Renal pelvis (tissue), 4 donors: ENCODE measurements around the gene TRAPPC1. TPM values are rescaled to one million over a fixed set of nuclear protein-coding genes. Genes with fewer than 3 reads are reported as not detected.

Experiments
- DNase-seq: peaks from one replicate; pipeline ENCODE4 v3.0.0-alpha.2; 2013
- polyA plus RNA-seq, 3 donors: library from polyadenylated mRNA; unstranded; fragments of 120-200 nt; gene quantifications; one replicate each; pipeline ENCODE4 v1.2.1, GENCODE V29; 2013; ENCODE audit not compliant: insufficient read length in 3 of 3

The TRAPPC1 gene
- polyA plus RNA-seq, 3 donors: 131 to 158 (median 133) TPM

GRCh38 chr17:7912927-7913524, 18.7 kb downstream of the TRAPPC1 start:
- DNase-seq: peak; percentile 72

GRCh38 chr17:7911116-7911515, 20.6 kb downstream of the TRAPPC1 start:
- no peak for DNase-seq

- no peak for DNase-seq
These were observed 21.0 kb downstream of the TRAPPC1 start for GRCh38 chr17:7910711-7911110.

GRCh38 chr17:7910281-7910680, 21.5 kb downstream of the TRAPPC1 start:
- no peak for DNase-seq

- no peak for DNase-seq
These were observed 22.7 kb downstream of the TRAPPC1 start for GRCh38 chr17:7909089-7909488.

GRCh38 chr17:7903154-7904103, 28.3 kb downstream of the TRAPPC1 start:
- no peak for DNase-seq

GRCh38 chr17:7897773-7898172, 34.0 kb downstream of the TRAPPC1 start:
- peak; percentile 34 for DNase-seq

- no peak for DNase-seq
These were observed 34.7 kb downstream of the TRAPPC1 start for GRCh38 chr17:7897090-7897489.

GRCh38 chr17:7894866-7895265, 36.9 kb downstream of the TRAPPC1 start:
- no peak for DNase-seq

- no peak for DNase-seq
These were observed 37.5 kb downstream of the TRAPPC1 start for GRCh38 chr17:7894226-7894625.

- DNase-seq: no peak
These were observed 38.4 kb downstream of the TRAPPC1 start for GRCh38 chr17:7893187-7893880.

GRCh38 chr17:7889166-7889955, 42.4 kb downstream of the TRAPPC1 start:
- DNase-seq: peak; percentile 84

- DNase-seq: no peak
These were observed 43.4 kb downstream of the TRAPPC1 start, which contains the start of gene CHD3 for GRCh38 chr17:7888184-7888920. CHD3 (plus strand) TSS chr17:7888789; CDS start chr17:7889001, 212 bp downstream.

GRCh38 chr17:7887482-7888183, 44.1 kb downstream of the TRAPPC1 start:
- peak; percentile 97 for DNase-seq

- no peak for DNase-seq
These were observed 44.7 kb downstream of the TRAPPC1 start for GRCh38 chr17:7887038-7887481.

- peak; percentile 45 for DNase-seq
These were observed 45.3 kb downstream of the TRAPPC1 start for GRCh38 chr17:7886227-7887037.

GRCh38 chr17:7885367-7886226, 46.1 kb downstream of the TRAPPC1 start:
- DNase-seq: peak; percentile 85
